Fibroblast of lung (primary cell): ENCODE data around the gene NEGR1. TPM values are rescaled to one million over a fixed set of nuclear protein-coding genes. Genes with fewer than 3 reads are reported as not detected.

Experiments used
- DNase-seq, 2 donors: peaks; one replicate each; pipeline versions ENCODE4 v3.0.0 to v3.0.0-alpha.2; 2010; ENCODE audit warnings: low read depth in 2 of 2
- H2AFZ ChIP-seq: 2 replicates; pipeline ENCODE4 v1.5.1; 2012; ENCODE audit warnings: low read length, control low read depth, inconsistent platforms
- H3K27ac ChIP-seq: 2 replicates; pipeline ENCODE4 v1.5.1; 2011; ENCODE audit warnings: low read length, control low read depth; ENCODE audit not compliant: insufficient read depth
- H3K27me3 ChIP-seq: 2 replicates; pipeline ENCODE4 v1.5.1; 2011; ENCODE audit warnings: mild to moderate bottlenecking, low read length; ENCODE audit not compliant: control insufficient read depth, insufficient read depth
- H3K36me3 ChIP-seq: 2 replicates; pipeline ENCODE4 v1.5.1; 2011; ENCODE audit warnings: low read length; ENCODE audit not compliant: control insufficient read depth, insufficient read depth
- H3K4me1 ChIP-seq: 2 replicates; pipeline ENCODE4 v1.5.1; 2011; ENCODE audit warnings: low read length; ENCODE audit not compliant: control insufficient read depth, insufficient read depth; ENCODE audit errors: extremely low read depth
- H3K4me2 ChIP-seq: 2 replicates; pipeline ENCODE4 v1.5.1; 2011; ENCODE audit warnings: low read length, control low read depth; ENCODE audit not compliant: insufficient read depth; ENCODE audit errors: extremely low read depth
- H3K4me3 ChIP-seq, 4 experiments: fragments of 200-600 bp in 1 of 4; sonication (generic) in 1 of 4; replicated peaks in 1 of 4; 2 replicates each; pipeline ENCODE4 v1.5.1; 2011 to 2016; ENCODE audit warnings: low read length in 4 of 4, low read depth in 3 of 4, mild to moderate bottlenecking in 3 of 4, control low read depth in 2 of 4, inconsistent platforms in 1 of 4, mixed read lengths in 1 of 4; ENCODE audit not compliant: insufficient read depth in 1 of 4; ENCODE audit errors: control extremely low read depth in 1 of 4
- H3K79me2 ChIP-seq: 2 replicates; pipeline ENCODE4 v1.5.1; 2012; ENCODE audit warnings: mild to moderate bottlenecking, low read length, inconsistent platforms; ENCODE audit not compliant: control insufficient read depth, insufficient read depth
- H3K9ac ChIP-seq: 2 replicates; pipeline ENCODE4 v1.5.1; 2011; ENCODE audit warnings: mild to moderate bottlenecking, low read length, control low read depth; ENCODE audit not compliant: insufficient read depth
- H3K9me3 ChIP-seq: 2 replicates; pipeline ENCODE4 v1.5.1; 2012; ENCODE audit warnings: low read depth, low read length; ENCODE audit not compliant: control insufficient read depth, insufficient read depth
- H4K20me1 ChIP-seq: 2 replicates; pipeline ENCODE4 v1.5.1; 2011; ENCODE audit warnings: low read length; ENCODE audit not compliant: control insufficient read depth, insufficient read depth; ENCODE audit errors: extremely low read depth
- CTCF ChIP-seq, 2 donors: IDR thresholded peaks in 1 of 2; conservative IDR thresholded peaks in 1 of 2; 1 replicate in 1 of 2; 2 replicates in 1 of 2; pipeline ENCODE4 v1.5.1; 2011 to 2012; ENCODE audit warnings: low read length in 2 of 2, control low read depth in 1 of 2, inconsistent platforms in 1 of 2, low read depth in 1 of 2, mild to moderate bottlenecking in 1 of 2
- EZH2 ChIP-seq: IDR thresholded peaks from 2 replicates; pipeline ENCODE4 v1.5.1; 2012; ENCODE audit warnings: low read length, control low read depth, mild to moderate bottlenecking; ENCODE audit errors: missing control alignments
- polyA plus RNA-seq, 2 donors: library from polyadenylated mRNA; depleted of rRNA in 1 of 2; stranded (reverse) in 1 of 2; unstranded in 1 of 2; fragments of >200 nt; gene quantifications; 2 replicates each; pipeline ENCODE4 v1.2.1, GENCODE V29; 2011 to 2012; ENCODE audit warnings: missing spikeins in 1 of 2
- total RNA-seq: library from RNA; depleted of rRNA; stranded (reverse); fragments of >200 nt; gene quantifications from 2 replicates; pipeline ENCODE4 v1.2.1, GENCODE V29; 2014

Gene NEGR1
- total and polyA plus RNA-seq, 2 donors (not counting 1 experiment from before 2014, with no cell fraction given) = 3.1 to 9.4 TPM

GRCh38 chr1:71777094-71777493 lies 505.2 kb downstream of the NEGR1 start:
- no peaks in the 10 kb centered on the region for H3K36me3 ChIP-seq
- DNase-seq = no peak
- no peaks in the 10 kb centered on the region for H3K79me2 ChIP-seq
- no peak overlapping the region for H2AFZ ChIP-seq
- no peaks in the 10 kb centered on the region for H4K20me1 ChIP-seq
- H3K27ac ChIP-seq = no peak overlapping the region
- no peak overlapping the region for H3K4me2 ChIP-seq
- H3K4me3 ChIP-seq = no peak overlapping the region
- H3K9ac ChIP-seq = no peak overlapping the region
- TF ChIP-seq EZH2 (no peak), CTCF (conservative IDR thresholded peaks at IDR 0.05 in 1 of 2, IDR thresholded peaks at IDR 0.05 in 1 of 2; ENCODE audit: low read depth in 1 of 2, low read length in 2 of 2) (no peak)
- no peaks in the 10 kb centered on the region for H3K4me1 ChIP-seq
- H3K9me3 ChIP-seq = no peaks in the 10 kb centered on the region
- H3K27me3 ChIP-seq = no peaks in the 10 kb centered on the region

- H3K27ac ChIP-seq = no peak overlapping the region
- no peaks in the 10 kb centered on the region for H3K27me3 ChIP-seq
- H4K20me1 ChIP-seq = no peaks in the 10 kb centered on the region
- no peak for DNase-seq
- no peaks in the 10 kb centered on the region for H3K4me1 ChIP-seq
- H3K79me2 ChIP-seq = no peaks in the 10 kb centered on the region
- no peak overlapping the region for H3K9ac ChIP-seq
- H3K4me2 ChIP-seq = no peak overlapping the region
- TF ChIP-seq CTCF (conservative IDR thresholded peaks at IDR 0.05 in 1 of 2, IDR thresholded peaks at IDR 0.05 in 1 of 2; ENCODE audit: low read depth in 1 of 2, low read length in 2 of 2) (no peak), EZH2 (no peak)
- no peaks in the 10 kb centered on the region for H3K36me3 ChIP-seq
- no peak overlapping the region for H3K4me3 ChIP-seq
- no peaks in the 10 kb centered on the region for H3K9me3 ChIP-seq
- H2AFZ ChIP-seq = no peak overlapping the region
Measured at GRCh38 chr1:71774705-71775104, 507.6 kb downstream of the NEGR1 start.

- Histone ChIP-seq H3K9ac (no peak overlapping the region), H2AFZ (no peak overlapping the region)
- peak; percentile 2 to 93 for DNase-seq
Measured at GRCh38 chr1:71770121-71770520, 512.2 kb downstream of the NEGR1 start.

More at GRCh38 chr1:71770121-71770520, 512.2 kb downstream of the NEGR1 start:
- no peaks in the 10 kb centered on the region for H3K4me1 ChIP-seq
- H3K4me3 ChIP-seq = no peak overlapping the region
- no peaks in the 10 kb centered on the region for H4K20me1 ChIP-seq
- TF ChIP-seq EZH2 (no peak), CTCF (conservative IDR thresholded peaks at IDR 0.05 in 1 of 2, IDR thresholded peaks at IDR 0.05 in 1 of 2; ENCODE audit: low read depth in 1 of 2, low read length in 2 of 2) (no peak)
- H3K27ac ChIP-seq = no peak overlapping the region
- no peak overlapping the region for H3K4me2 ChIP-seq
- H3K79me2 ChIP-seq = no peaks in the 10 kb centered on the region
- H3K9me3 ChIP-seq = no peaks in the 10 kb centered on the region
- no peaks in the 10 kb centered on the region for H3K36me3 ChIP-seq
- H3K27me3 ChIP-seq = no peaks in the 10 kb centered on the region
